ENCODE data around the gene GUCY1A2. TPM values are rescaled to one million over a fixed set of nuclear protein-coding genes. Genes with fewer than 3 reads are reported as not detected.
"Not testable (repeated sequence)": the region's sequence is repeated elsewhere in the genome, so short reads cannot be mapped to it uniquely, and the experiment has no call there.

Gene GUCY1A2
- total RNA-seq, 1 donor from 2014 or later: 12.4 TPM

DNA sequence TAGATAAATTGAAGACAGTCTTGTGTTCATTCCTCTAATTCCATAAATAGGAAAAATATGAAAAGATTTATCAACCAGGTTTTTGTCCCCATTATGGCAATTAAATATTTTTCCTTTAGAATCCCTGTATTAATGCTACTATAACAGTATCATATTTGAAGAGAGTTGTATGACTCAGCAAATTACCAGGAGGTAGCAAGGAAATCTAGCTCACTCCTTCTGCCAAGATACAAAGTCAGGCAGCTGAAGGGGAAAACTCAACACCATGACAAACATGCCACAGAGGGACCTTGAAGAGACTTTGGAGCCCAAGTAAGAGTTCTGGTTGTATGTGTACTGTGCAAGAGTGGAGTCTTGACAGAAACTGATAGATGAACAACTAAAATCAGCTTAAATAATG lies 143.3 kb downstream of the GUCY1A2 start:
- DNase-seq (ENCODE audit: missing footprints) (no peak), ATAC-seq (no peak)
- intact Hi-C loops (cut with DNase I): no loop called here

DNA sequence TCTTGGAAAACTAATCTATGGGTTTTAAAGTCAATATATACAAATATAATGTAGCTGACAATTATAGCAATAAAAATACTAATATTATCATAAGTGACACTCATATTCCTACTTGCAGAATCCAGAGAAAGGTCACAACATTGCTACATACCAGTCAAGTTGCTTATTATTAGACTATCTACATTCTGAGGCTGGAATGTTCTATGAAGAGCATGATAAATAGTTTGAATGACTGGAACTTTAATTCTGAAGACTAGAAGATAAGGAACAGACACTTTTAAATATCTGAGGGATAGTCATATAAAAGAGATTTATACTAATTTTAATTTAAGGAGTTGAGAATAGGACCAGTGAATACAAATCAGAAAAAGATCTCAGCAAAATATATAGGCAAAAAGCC lies 146.0 kb downstream of the GUCY1A2 start:
- ATAC-seq: no peak
- DNase-seq (ENCODE audit: missing footprints): no peak
- intact Hi-C loops (cut with DNase I): no loop called here

DNA sequence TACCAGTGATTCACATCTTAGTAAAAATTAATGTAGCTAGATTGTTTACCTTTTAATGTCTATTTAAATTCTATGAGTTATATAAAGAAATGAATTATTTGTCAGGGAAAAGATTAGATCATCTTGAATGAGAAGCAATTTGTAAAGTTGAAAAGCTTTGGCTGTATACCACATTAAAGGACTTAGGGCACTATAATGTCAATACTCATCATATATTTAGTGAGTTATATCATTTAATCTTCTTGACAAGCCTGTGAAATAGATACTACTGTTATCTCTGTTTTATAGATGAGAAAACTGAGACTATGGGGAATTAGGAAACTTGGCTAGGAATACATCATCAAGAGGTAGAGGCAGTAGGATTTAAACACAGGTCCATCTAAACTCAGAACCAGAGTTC lies 160.1 kb downstream of the GUCY1A2 start:
- DNase-seq (ENCODE audit: missing footprints) (no peak), ATAC-seq (no peak)
- intact Hi-C loops (cut with DNase I): no loop called here

DNA sequence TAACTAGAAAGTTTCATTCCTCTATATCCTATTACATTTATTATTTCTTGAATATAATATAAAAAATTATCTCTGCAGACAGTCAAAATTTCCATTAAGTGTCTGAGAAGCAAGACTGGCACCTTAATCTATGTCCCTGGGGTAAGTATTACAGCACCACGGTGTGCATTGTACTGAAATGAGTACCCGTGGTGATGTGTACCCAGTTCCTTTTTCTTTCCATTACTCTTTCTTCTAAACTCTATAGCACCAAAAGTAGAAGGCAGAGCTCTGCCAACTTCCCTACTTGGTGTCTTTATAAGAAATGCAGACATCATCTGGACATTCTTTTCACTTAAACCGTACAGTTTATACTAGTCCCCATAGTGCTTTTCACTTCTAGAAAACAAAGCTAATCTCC lies 161.7 kb downstream of the GUCY1A2 start:
- DNase-seq (ENCODE audit: missing footprints) (no peak), ATAC-seq (no peak)
- intact Hi-C loops (cut with DNase I): no loop called here

DNA sequence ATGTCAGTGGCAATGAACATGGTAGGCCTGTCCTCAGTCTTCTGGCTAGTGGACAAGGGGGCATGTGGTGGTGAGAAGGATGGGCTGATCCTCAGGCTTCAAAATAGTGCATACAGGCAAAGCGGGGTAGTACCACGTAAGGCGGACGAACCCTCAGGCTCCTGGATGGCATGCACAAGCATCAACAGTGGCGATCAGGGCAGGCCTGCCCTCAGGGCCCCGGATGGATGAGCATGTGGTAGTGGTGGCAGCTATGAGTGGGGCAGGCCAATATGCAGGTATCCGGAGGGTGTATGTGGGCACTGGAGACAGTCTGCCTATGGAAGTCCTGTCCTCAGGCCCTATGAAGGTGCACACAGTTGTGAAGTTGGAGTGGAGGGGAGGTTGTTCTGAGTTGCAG lies 163.8 kb downstream of the GUCY1A2 start:
- intact Hi-C loops (cut with DNase I): no loop called here

DNA sequence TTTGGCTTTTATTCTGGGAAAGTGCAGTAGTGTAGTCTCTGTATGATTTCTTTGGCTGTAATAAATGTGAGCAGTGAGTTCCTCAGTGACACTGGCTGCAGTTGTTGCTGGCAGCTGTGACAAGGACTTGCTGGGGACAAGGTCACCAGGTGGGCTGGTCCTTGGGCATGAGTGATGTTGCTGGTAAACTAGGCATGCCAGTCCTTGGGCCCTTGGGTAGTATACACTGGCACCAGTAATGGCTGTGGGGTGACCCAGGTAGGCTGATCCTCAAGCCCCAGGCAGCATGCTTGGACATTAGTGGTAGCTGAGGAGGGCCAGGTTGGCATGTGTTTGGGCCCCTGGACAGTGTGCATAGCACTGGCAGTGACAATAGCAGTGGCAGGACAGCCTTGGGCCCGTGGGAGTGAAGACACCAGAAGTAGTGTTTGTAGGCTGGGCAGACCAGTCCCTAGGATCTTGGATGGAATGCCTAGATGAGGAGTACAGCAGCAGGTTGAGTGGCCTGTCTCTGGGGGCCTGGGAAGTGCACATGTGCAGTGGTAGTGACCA lies 164.3 kb downstream of the GUCY1A2 start:
- DNase-seq (ENCODE audit: missing footprints) (peak; percentile 44), ATAC-seq (no peak)

More for the DNA sequence above, 163.8 kb downstream of the GUCY1A2 start:
- DNase-seq (ENCODE audit: missing footprints) (no peak), ATAC-seq (no peak)

DNA sequence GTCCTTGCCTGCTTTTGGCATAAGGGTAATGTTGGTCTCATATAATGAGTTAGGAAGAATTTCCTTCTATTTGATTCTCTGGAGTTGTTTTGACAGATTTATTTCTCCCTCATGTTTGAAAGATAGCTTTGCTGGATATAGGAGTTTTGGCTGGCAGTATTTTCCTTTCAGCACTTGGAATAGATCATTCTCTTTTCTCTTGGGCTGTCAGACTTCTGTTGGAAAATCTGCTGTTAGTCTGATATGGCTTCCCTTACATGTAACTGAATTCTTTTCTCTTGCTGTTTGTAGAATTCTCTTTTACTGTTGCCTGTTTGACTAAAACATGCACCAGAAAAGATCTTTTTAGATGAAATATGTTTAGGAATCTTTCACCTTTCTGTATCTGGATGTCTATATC lies 165.5 kb downstream of the GUCY1A2 start:
- DNase-seq (ENCODE audit: missing footprints) (no peak), ATAC-seq (no peak)
- intact Hi-C loops (cut with DNase I): no loop called here

More for the DNA sequence above, 164.3 kb downstream of the GUCY1A2 start:
- intact Hi-C loops (cut with DNase I): no loop called here

DNA sequence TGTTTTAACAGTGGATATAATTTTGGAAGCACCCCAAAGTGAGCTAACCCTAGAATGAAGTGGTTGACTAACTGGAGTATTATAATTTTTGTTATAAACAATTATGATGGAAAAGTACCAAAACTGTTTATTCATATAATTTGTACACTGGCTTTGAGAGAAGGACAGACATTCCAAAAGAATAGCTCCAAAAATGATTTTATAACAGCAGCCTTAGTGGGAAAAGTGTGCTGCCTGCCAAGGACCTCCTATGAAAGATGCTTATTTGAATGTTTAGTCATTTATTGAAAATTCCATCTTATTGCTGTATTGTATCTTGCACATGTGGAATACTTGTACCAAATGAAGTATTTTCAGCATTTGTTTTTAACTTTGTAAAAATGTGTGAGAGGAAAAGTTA lies 169.8 kb downstream of the GUCY1A2 start:
- no peak for DNase-seq (ENCODE audit: missing footprints)
- intact Hi-C loops (cut with DNase I): no loop called here
- ATAC-seq: no peak

DNA sequence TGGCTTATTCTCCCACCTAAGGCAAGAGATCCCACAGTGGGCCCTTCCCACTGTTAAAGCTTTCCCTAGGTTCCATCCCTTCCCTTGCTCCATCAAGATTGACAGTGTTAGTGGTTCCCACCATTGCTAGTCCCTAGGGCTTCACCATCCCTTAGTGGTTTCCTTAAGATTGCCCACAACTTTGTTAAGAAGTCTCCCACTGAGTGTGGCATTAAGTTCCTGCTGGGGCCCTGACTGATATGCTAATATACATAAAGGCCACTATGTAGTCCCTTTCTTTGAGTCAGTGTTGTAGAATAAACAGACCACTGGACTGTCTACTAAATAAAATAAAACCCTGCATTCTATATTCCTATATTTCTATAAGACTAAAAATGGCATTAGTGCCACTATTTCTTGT lies 176.1 kb downstream of the GUCY1A2 start:
- ATAC-seq: no peak
- intact Hi-C loops (cut with DNase I): no loop called here
- no peak for DNase-seq (ENCODE audit: missing footprints)

DNA sequence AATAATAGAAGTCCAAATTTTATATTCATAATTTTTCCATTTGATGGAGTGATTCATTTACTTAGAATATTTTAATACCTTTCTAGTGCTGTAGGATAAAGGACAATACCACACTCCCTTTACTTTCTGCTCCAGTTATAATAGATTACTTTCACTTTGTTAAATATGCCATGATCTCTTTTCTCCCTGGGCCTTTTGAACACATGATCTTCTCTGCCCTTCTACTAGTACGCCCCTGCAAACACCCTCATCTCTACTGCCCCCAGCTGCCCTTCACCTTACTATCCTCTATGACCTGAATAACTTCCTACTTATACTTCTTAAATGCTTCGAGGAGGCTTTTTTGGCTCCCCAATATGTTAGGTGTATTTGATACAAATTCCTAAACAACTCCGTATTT lies 177.3 kb downstream of the GUCY1A2 start:
- DNase-seq (ENCODE audit: missing footprints) (no peak), ATAC-seq (no peak)
- intact Hi-C loops (cut with DNase I): no loop called here

DNA sequence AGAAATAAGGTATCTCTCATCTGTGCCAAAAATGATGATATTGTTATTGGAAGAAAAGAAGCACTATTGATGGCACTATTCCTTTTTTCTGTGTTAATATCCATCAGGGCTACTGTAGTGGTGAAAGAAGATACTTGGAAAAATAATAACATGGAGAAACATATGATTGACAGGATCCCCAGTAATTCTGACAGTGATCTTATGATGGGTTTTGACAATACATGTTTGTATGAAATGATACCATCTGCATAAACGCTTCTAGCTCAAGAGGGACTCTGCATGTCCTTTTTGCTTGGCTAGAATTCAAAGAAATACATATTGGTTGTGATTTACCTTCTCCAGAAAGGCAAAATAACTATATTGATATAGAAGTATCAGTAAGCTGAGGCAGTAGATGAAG lies 178.1 kb downstream of the GUCY1A2 start:
- ATAC-seq: no peak
- no peak for DNase-seq (ENCODE audit: missing footprints)
- intact Hi-C loops (cut with DNase I): no loop called here

DNA sequence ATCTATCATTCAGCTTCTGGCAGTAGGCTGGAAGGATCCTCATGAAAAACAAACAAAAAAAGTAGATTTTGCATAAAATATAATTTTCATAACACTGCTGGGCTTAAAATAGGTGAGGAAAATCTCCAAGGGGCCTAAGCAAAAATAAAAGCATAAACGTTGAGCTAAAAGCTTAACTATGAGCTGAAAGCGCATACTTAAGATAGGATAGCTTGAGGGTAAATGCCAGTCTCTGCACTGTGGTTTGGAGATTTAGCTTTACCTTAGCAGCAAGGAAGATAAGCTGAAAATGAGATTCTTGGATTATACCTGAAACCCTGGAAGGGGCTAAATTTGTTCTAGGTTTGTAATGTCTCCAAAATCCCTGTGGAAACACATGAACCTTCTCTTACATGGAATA lies 183.7 kb downstream of the GUCY1A2 start:
- DNase-seq (ENCODE audit: missing footprints) (no peak), ATAC-seq (no peak)
- intact Hi-C loops (cut with DNase I): no loop called here

DNA sequence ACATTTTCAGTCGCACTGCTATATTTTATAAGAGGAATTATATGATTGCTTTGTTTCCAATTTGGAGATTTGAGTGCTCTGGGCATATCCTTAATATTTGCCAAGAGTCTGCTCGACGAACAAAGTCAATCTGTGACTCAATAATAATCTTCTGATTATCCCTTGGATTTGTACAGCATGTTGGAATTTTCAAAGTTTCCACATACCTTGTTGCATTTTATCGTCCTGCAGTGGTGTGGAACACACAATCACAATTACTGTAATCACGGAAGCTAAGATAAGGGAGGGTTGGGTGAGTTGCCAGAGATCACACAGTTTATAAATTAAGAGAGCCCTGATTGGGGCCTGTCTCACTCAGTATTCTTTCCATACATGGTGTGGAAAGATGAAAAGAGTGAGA lies 189.3 kb downstream of the GUCY1A2 start:
- DNase-seq (ENCODE audit: missing footprints): no peak
- intact Hi-C loops (cut with DNase I): no loop called here
- ATAC-seq: no peak

DNA sequence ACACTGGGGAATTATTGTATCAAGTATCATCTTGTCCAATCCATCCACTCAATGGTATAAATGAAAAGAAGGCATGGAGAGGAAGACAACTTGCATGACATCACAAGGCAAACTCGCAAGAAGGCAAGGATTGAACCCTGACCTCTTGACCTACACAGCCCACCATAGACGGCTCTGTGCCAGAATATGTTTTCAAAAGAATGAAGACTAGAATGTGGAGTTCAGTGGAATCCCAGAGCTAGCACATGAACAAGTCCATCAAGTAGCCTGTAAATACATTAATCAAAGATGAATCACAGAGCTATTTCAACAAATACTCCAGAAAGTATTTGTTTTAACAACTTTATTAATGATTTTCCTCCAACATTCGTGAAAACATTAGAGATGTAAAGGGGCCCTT lies 189.7 kb downstream of the GUCY1A2 start:
- ATAC-seq (no peak), DNase-seq (ENCODE audit: missing footprints) (no peak)
- intact Hi-C loops (cut with DNase I): no loop called here

DNA sequence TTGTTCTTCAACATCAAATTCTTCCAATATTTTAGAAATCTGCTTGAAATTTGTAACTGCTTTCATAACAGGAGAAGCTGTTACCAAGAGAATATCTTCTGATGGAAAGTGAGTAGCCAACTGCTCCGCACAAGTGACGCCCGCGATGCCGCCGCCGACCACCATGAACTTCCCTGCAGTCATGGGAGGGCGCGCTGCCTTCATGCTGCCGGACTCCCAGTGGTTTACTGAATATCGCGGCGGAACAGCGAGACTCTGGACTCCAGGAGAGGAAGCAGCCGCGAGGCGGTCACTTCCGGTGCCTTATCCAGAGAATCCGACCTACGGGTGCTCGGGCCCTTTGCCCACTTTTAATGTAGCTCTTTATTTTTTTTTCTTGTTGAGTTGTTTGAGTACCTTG lies 190.6 kb downstream of the GUCY1A2 start:
- intact Hi-C loops (cut with DNase I): no loop called here
- no peak for ATAC-seq
- no peak for DNase-seq (ENCODE audit: missing footprints)

DNA sequence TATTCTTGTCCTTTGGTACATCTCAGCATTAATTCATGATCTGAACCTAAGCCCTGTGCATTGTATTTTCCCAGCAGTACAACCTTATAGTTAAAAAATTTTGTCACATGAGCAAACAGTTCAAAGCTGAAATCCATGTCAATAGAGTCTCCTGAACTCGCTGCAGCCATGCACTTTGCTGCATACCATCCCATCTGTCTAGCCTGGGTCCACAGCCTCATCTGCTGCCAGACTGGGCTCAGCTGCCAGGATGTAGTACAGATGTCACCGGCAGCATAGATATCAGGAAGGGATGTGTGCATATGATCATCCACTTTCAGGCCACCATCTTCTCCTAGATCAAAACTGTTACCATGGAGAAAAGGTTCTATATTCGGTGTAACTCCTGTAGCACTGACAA lies 191.7 kb downstream of the GUCY1A2 start:
- intact Hi-C loops (cut with DNase I); ATAC-seq; DNase-seq (ENCODE audit: missing footprints): not testable (repeated sequence)

DNA sequence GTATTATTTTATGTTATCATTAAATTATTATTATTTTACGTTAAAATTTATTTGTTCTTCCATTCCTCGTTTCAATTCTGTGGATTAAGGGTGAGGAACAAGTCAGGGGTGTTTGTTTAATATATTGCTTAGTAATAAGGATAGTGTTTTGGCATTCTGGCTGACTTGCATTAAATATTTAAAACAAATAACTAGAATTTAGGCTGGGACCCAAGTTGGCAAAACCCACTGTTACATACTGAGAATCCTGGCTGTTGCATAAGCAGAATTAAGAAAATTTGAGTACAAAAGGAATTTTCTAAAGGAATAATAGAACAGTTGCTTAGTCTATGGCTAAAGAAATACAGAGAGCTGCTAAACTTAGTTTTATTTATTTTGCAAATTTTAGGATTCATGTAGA lies 196.4 kb downstream of the GUCY1A2 start:
- ATAC-seq (no peak), DNase-seq (ENCODE audit: missing footprints) (no peak)
- intact Hi-C loops (cut with DNase I): no loop called here

DNA sequence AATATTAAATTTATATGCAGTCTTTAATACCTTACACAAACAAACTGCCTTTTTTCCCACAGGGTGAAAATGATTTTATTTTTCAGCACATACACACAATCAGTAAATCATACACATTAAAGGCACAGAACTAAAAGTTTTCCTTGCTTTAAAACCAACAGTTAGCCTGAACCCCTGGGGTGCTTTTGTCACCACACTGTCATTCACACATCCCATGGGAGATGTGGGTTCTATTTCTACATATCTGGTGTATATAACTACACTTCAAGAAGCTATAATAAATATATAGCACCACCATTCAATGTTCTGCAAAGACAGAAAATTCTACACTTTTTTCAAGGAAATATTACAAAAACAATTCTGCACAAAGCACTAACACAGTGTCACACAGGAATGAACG lies 197.0 kb downstream of the GUCY1A2 start:
- DNase-seq (ENCODE audit: missing footprints) (no peak), ATAC-seq (no peak)
- intact Hi-C loops (cut with DNase I): no loop called here

DNA sequence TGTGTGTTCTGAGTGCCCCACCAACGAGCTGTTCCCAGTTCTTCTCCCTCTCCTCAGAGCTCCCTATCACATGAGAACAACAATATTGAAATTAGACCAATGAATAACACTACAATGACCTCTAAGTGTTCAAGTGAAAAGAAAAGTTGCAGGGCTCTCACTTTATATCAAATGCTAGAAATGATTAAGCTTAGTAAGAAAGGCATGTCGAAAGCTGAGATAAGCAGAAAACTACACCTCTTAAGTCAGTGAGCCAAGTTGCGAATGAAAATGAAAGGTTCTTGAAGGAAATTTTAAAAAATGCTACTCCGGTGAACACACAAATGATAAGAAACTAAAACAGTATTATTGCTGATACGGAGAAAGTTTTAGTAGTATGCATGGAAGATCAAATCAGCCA lies 199.8 kb downstream of the GUCY1A2 start:
- no peak for DNase-seq (ENCODE audit: missing footprints)
- intact Hi-C loops (cut with DNase I): no loop called here
- ATAC-seq: no peak

DNA sequence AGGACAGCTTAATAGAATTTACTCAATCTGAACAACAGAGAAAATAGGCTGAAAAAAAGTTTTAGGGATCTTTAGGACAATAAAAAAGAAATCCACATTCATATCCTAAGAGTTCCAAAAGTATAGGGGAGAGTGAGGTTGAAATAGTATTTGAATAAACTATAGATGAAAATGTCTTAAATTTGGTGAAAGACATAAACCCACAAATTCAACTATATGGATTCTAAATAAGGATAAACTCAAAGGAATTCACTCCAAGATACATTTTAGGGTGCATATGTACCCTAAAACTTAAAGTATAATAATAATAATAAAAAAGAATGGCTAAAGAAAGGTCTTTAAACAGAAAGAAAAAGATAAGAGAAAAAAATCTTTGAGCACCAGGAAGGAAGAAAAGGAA lies 203.1 kb downstream of the GUCY1A2 start:
- ATAC-seq (no peak), DNase-seq (ENCODE audit: missing footprints) (no peak)
- intact Hi-C loops (cut with DNase I): no loop called here

DNA sequence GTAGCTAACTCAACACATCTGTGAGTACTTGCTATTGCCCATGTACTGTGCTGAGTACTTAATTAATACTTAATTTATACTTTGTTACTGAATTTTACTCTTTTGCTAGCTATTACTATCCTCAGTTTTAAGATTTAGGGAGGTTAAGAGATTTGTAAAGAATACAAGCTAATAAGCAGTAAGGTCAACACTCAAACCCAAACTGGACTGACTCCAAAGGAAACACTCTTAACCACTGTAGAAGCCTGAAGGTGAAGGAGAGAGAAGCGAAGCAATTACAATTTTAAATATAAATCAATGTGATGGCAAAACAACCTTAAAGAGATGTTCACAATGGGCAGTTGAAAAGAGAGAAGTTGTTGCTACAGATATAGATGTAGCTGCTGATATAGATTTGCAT lies 204.5 kb downstream of the GUCY1A2 start:
- intact Hi-C loops (cut with DNase I): no loop called here
- no peak for ATAC-seq
- no peak for DNase-seq (ENCODE audit: missing footprints)

DNA sequence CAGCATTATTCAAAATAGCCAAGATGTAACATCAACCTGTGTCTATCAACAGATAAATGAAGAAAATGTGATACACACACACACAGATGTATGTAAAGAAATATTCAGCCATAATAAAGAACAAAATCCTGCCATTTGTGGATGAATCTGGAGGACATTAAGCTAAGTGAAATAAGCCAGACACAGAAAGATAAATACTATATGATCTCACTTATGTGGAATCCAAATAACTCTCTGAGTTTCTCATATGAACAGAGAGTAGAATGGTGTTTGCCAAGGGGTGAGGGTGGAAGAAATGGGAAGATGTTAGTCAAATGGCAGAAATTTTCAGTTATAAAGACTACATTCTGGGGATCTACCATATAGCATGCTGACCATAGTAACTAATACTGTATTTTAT lies 224.2 kb downstream of the GUCY1A2 start:
- ATAC-seq: no peak
- intact Hi-C loops (cut with DNase I): no loop called here
- DNase-seq (ENCODE audit: missing footprints): no peak

All from Right ventricle myocardium inferior (tissue), 1 donor.